Activated T-helper 17 cell treated with anti-CD3 and anti-CD28 coated beads, Interleukin-2, amount 50 U/mL, for 72 hours (primary cell): Measurements from ENCODE around the gene ASCC1. TPM values are rescaled to one million over a fixed set of nuclear protein-coding genes. Genes with fewer than 3 reads are reported as not detected.

Experiments used
- ATAC-seq: fragments of 150-1000 bp; cut with Tn5 transposase; replicated peaks from 2 replicates; pipeline ENCODE4 v1.10.0; 2021; ENCODE audit warnings: mild to moderate bottlenecking, moderate library complexity
- H3K27ac Mint-ChIP-seq: one replicate; pipeline ENCODE4 v1.8.0; 2022; ENCODE audit warnings: mixed read lengths
- H3K27me3 Mint-ChIP-seq: one replicate; pipeline ENCODE4 v1.8.0; 2022; ENCODE audit warnings: mixed read lengths
- H3K36me3 Mint-ChIP-seq: one replicate; pipeline ENCODE4 v1.8.0; 2022; ENCODE audit warnings: low read depth, mild to moderate bottlenecking, mixed read lengths
- H3K4me1 Mint-ChIP-seq: one replicate; pipeline ENCODE4 v1.8.0; 2022; ENCODE audit warnings: mixed read lengths
- H3K4me3 Mint-ChIP-seq: one replicate; pipeline ENCODE4 v1.8.0; 2022; ENCODE audit warnings: mild to moderate bottlenecking, mixed read lengths
- H3K9me3 Mint-ChIP-seq: one replicate; pipeline ENCODE4 v1.8.0; 2022; ENCODE audit warnings: mixed read lengths
- total RNA-seq, 2 donors: library from RNA; stranded (reverse); gene quantifications; one replicate each; pipeline ENCODE4 v1.2.3, GENCODE V29; 2022

The ASCC1 gene, protein sequence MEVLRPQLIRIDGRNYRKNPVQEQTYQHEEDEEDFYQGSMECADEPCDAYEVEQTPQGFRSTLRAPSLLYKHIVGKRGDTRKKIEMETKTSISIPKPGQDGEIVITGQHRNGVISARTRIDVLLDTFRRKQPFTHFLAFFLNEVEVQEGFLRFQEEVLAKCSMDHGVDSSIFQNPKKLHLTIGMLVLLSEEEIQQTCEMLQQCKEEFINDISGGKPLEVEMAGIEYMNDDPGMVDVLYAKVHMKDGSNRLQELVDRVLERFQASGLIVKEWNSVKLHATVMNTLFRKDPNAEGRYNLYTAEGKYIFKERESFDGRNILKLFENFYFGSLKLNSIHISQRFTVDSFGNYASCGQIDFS
- total RNA-seq: 10 to 100 TPM; 44.0 to 48.6 TPM

GRCh38 chr10:72215611-72216549 is at the start of gene ASCC1, which contains the start of gene ANAPC16:
Gene ASCC1, minus strand, starts transcription at chr10:72216276. Its CDS starts 2,978 bp downstream, at chr10:72213298.
Gene ANAPC16, plus strand, starts transcription at chr10:72216012. Its CDS starts 7,903 bp downstream, at chr10:72223915.
- no peaks in the 10 kb centered on the region for H3K9me3 Mint-ChIP-seq
- no peaks in the 10 kb centered on the region for H3K27me3 Mint-ChIP-seq
- peaks cover 75% of the 10 kb centered on the region for H3K36me3 Mint-ChIP-seq
- peaks cover 10% of the 10 kb centered on the region for H3K4me1 Mint-ChIP-seq
- peak within 1 kb of the TSS; percentile 95 for H3K27ac Mint-ChIP-seq
- ATAC-seq: peak; percentile 89
- peak within 1 kb of the TSS; percentile 94 for H3K4me3 Mint-ChIP-seq

GRCh38 chr10:72265508-72265907 is 49.4 kb upstream of the ASCC1 start:
- Mint-ChIP-seq H3K27me3 (no peaks in the 10 kb centered on the region), H3K4me1 (peaks cover 15% of the 10 kb centered on the region), H3K27ac (no peak overlapping the region)

DNA sequence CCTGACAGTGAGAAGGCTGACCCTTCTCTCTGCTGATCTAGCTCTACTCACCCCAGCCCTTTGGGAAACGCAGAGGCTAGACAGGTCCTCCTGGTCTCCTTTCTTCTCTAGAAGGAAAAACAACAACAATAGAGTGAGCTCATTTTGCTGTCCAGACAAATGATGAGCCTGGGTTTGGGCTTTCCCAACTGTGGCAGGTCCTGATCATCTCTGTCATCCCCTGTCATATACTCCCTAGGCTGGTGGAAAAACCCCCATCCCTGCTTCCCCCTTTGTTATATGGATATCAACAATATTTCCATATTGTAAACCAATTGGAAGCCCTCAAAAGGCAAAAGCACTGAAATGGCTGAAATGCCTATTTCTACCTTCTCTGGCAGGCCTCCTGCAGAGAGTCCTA is 48.5 kb upstream of the ASCC1 start:
- Mint-ChIP-seq H3K27ac (no peak overlapping the region), H3K9me3 (no peaks in the 10 kb centered on the region), H3K27me3 (no peaks in the 10 kb centered on the region), H3K4me3 (no peak overlapping the region), H3K36me3 (peaks cover 18% of the 10 kb centered on the region), H3K4me1 (peaks cover 21% of the 10 kb centered on the region)
- no peak for ATAC-seq

More at GRCh38 chr10:72265508-72265907, 49.4 kb upstream of the ASCC1 start:
- Mint-ChIP-seq H3K36me3 (peaks cover 14% of the 10 kb centered on the region), H3K9me3 (no peaks in the 10 kb centered on the region), H3K4me3 (no peak overlapping the region)
- no peak for ATAC-seq

GRCh38 chr10:72263613-72264241 is 47.7 kb upstream of the ASCC1 start:
- ATAC-seq: no peak
- H3K36me3 Mint-ChIP-seq: peaks cover 21% of the 10 kb centered on the region
- H3K27ac Mint-ChIP-seq: peak overlapping the region; percentile 72
- no peaks in the 10 kb centered on the region for H3K27me3 Mint-ChIP-seq
- peak overlapping the region; percentile 71 for H3K4me3 Mint-ChIP-seq
- H3K4me1 Mint-ChIP-seq: peaks cover 27% of the 10 kb centered on the region
- no peaks in the 10 kb centered on the region for H3K9me3 Mint-ChIP-seq

DNA sequence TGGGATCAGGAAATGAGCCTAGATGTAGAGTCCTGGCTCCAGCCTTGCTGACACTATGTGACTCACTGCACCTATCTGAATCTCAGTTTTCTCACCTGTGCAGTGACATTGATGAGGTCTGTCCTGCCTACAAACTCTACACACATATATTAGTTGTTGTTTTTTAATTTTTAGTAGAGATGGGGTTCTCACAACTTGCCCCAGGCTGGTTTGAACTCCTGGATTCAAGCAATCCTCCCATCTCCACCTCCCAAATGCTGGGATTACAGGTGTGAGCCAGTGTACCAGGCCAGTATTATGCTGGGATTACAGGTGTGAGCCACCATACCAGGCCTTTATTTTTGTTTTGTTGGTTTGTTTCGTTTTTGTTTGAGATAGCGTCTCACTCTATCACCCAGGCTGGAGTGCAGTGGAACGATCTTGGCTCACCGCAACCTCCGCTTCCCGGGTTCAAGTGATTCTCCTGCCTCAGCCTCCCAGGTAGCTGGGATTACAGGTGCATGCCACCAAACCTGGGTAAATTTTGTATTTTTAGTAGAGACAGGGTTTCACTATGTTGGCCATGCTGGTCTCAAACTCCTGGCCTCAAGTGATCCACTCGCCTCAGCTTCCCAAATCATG is 45.8 kb upstream of the ASCC1 start:
- Mint-ChIP-seq H3K36me3 (peaks cover 21% of the 10 kb centered on the region), H3K4me1 (peaks cover 35% of the 10 kb centered on the region), H3K4me3 (peak overlapping the region; percentile 94), H3K9me3 (no peaks in the 10 kb centered on the region), H3K27me3 (no peaks in the 10 kb centered on the region), H3K27ac (peak overlapping the region; percentile 100)
- peak; percentile 54 for ATAC-seq

DNA sequence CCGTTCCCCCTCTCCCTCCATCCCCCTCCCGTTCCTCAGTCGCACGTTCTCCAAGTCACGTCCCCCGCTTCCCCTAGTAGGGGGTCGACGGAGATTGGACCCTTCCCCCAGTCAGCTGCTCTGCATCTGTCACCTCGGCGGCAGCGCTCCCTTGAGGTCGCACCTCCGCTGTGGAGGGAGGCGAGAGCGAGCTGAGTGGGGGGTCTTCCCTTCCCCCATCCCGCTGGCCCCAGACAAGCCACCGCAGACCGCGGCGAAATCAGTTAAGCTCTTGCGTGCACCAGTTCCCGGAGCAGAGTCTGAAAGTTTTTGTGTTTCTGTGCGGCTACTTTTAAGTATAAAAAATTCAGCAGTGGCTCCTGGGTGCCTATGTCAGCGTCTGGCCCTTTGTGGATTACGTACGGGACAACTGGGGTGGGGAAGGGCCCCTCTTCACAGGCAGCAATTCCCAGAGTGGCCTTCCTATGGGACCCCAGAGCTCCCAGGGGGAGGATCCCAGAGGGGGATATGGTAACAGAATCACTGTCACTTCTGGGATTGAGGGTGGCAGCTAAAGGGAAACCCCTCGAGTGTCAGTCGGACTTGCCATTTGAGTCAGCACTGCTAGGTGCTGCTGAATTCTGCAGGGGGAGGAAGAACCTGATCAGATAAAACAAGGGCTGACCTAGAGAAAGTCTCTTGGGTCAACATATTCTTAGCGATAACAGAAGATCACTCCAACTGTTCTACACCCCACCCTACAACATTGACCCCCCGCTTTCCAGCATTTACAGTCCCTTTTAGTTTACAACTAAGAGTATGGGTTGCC is 45.1 kb upstream of the ASCC1 start:
- Mint-ChIP-seq H3K27ac (peak overlapping the region; percentile 100), H3K27me3 (no peaks in the 10 kb centered on the region), H3K4me1 (peaks cover 40% of the 10 kb centered on the region), H3K4me3 (peak overlapping the region; percentile 94), H3K36me3 (peaks cover 21% of the 10 kb centered on the region), H3K9me3 (no peaks in the 10 kb centered on the region)
- ATAC-seq: peak; percentile 70

- ATAC-seq: peak; percentile 75
- no peaks in the 10 kb centered on the region for H3K27me3 Mint-ChIP-seq
- H3K4me1 Mint-ChIP-seq: peaks cover 44% of the 10 kb centered on the region
- no peaks in the 10 kb centered on the region for H3K9me3 Mint-ChIP-seq
- peak overlapping the region; percentile 94 for H3K4me3 Mint-ChIP-seq
- H3K36me3 Mint-ChIP-seq: peaks cover 21% of the 10 kb centered on the region
- H3K27ac Mint-ChIP-seq: peak overlapping the region; percentile 100
Measured at GRCh38 chr10:72260239-72260975, 44.3 kb upstream of the ASCC1 start.

- H3K36me3 Mint-ChIP-seq: peaks cover 21% of the 10 kb centered on the region
- no peaks in the 10 kb centered on the region for H3K27me3 Mint-ChIP-seq
- peak overlapping the region; percentile 94 for H3K4me3 Mint-ChIP-seq
- peak overlapping the region; percentile 100 for H3K27ac Mint-ChIP-seq
- ATAC-seq: no peak
- no peaks in the 10 kb centered on the region for H3K9me3 Mint-ChIP-seq
- H3K4me1 Mint-ChIP-seq: peaks cover 50% of the 10 kb centered on the region
Measured at GRCh38 chr10:72259491-72260238, 43.6 kb upstream of the ASCC1 start.

- H3K4me3 Mint-ChIP-seq: peak overlapping the region; percentile 94
- H3K9me3 Mint-ChIP-seq: no peaks in the 10 kb centered on the region
- no peaks in the 10 kb centered on the region for H3K27me3 Mint-ChIP-seq
- peak overlapping the region; percentile 100 for H3K27ac Mint-ChIP-seq
- ATAC-seq: no peak
- peaks cover 21% of the 10 kb centered on the region for H3K36me3 Mint-ChIP-seq
- peaks cover 48% of the 10 kb centered on the region for H3K4me1 Mint-ChIP-seq
Measured at GRCh38 chr10:72258617-72259016, 42.5 kb upstream of the ASCC1 start.

DNA sequence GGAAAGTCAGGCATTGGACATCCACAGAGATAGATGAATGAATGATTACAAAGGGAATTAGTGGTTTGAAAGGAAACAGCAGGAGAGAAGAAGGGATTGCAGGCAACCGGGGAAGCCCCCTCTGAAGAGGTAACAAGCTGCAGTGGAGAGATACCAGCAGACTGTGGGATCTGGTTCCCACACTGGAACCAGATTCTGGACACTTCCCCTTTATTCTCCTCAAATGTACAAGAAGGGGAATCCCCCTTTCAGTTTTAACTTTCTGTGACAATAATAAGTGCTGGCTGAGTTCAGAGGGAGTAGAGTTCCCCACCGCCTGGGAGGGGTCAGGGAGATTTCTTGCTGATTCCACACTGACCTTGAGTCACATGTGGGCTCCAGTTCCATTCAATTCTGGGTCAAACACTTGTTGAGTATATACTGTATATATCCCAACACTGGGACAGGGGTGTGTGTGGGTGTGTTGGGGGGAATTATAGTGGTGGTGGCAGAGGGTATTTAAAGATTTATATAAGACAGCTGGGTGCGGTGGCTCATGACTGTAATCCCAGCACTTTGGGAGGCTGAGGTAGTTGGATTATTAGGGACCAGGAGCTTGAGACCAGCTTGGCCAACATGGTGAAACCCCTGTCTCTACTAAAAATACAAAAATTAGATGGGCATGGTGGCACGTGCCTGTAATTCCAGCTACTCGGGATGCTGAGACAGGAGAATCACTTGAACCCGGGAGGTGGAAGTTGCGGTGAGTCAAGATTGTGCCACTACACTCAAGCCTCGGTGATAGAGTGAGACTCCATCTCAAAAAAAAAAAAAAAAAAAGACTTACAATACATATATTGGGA is 41.2 kb upstream of the ASCC1 start:
- H3K4me1 Mint-ChIP-seq: peaks cover 58% of the 10 kb centered on the region
- peaks cover 21% of the 10 kb centered on the region for H3K36me3 Mint-ChIP-seq
- H3K27me3 Mint-ChIP-seq: no peaks in the 10 kb centered on the region
- peak overlapping the region; percentile 88 for H3K27ac Mint-ChIP-seq
- H3K9me3 Mint-ChIP-seq: no peaks in the 10 kb centered on the region
- peak overlapping the region; percentile 80 for H3K4me3 Mint-ChIP-seq
- ATAC-seq: peak; percentile 1

DNA sequence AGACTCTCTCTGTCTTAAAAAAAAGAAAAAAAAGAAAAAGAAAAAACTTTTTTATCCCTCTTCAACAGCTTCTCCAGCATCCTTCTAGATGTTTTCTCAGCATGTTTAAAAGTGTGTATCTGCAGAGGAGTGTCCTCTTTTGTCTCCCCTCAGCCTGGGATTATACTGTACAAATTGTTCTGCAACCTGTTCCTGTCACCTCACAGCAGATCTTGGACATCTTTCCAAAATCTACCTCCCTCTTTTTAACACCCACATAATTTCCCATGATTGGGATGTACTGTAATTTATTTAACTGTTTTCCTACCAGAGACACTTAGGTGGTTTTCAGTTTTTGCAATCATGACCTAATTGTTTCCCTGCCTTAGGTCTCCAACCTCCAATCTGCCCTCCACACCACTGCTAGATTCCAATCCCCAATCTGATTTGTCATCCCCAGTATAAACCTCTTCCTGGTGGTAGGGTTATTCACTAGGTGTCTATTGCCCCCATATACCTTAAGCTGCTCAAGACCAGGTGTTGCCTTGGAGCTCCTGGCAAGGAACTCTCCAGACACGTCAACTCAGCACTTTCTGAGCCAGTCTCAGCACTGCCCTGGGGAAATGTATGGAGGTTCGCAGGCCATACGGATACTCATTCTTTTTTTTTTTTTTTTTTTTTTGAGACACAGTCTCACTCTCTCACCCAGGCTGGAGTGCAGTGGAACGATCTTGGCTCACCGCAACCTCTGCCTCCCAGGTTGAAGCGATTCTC is 40.1 kb upstream of the ASCC1 start:
- Mint-ChIP-seq H3K27ac (peak overlapping the region; percentile 78), H3K27me3 (no peaks in the 10 kb centered on the region), H3K4me3 (peak overlapping the region; percentile 80), H3K9me3 (no peaks in the 10 kb centered on the region), H3K4me1 (peaks cover 55% of the 10 kb centered on the region), H3K36me3 (peaks cover 13% of the 10 kb centered on the region)
- no peak for ATAC-seq
